ENCODE results near the gene LRRC36. TPM values are rescaled to one million over a fixed set of nuclear protein-coding genes. Genes with fewer than 3 reads are reported as not detected.

The LRRC36 gene
- total and polyA plus RNA-seq, 2 experiments from 2014 or later, result 1.2 TPM; not detected in 1

GRCh38 chr16:67389911-67390815 is 63.5 kb downstream of the LRRC36 start:
- no peaks in the 10 kb centered on the region; the same call in 2 of the 3 replicates for H3K36me3 Mint-ChIP-seq (ENCODE audit: low read depth)
- Histone ChIP-seq H3K4me1 (ENCODE audit: insufficient read depth) (peaks cover 27% of the 10 kb centered on the region; the same call in 1 of the 2 replicates), H3K27ac (ENCODE audit: low read depth) (no peak overlapping the region), H2AFZ (no peak overlapping the region), H3K4me3 (no peak overlapping the region), H3K27me3 (ENCODE audit: insufficient read depth) (peaks cover 35% of the 10 kb centered on the region), H3K36me3 (ENCODE audit: insufficient read depth) (no peaks in the 10 kb centered on the region), H4K20me1 (replicated peaks; ENCODE audit: insufficient read depth) (no peaks in the 10 kb centered on the region), H3K9me2 (ENCODE audit: insufficient read depth) (no peaks in the 10 kb centered on the region), H3F3A (replicated peaks; ENCODE audit: low read depth) (0 out of 2 replicates have a peak, but pooled peaks cover 3% of the 10 kb centered on the region), H3K4me2 (no peak overlapping the region), H3K79me2 (replicated peaks; ENCODE audit: insufficient read depth) (no peaks in the 10 kb centered on the region)
- H3K4me3 Mint-ChIP-seq, result no peak overlapping the region
- H3K4me1 Mint-ChIP-seq, result peaks cover 26% of the 10 kb centered on the region
- no peaks in the 10 kb centered on the region for H3K9me3 Mint-ChIP-seq
- no peak for TF ChIP-seq STAT1 (IDR thresholded peaks at IDR 0.05; ENCODE audit: unreplicated experiment)
- TF ChIP-seq, protein P1, sequence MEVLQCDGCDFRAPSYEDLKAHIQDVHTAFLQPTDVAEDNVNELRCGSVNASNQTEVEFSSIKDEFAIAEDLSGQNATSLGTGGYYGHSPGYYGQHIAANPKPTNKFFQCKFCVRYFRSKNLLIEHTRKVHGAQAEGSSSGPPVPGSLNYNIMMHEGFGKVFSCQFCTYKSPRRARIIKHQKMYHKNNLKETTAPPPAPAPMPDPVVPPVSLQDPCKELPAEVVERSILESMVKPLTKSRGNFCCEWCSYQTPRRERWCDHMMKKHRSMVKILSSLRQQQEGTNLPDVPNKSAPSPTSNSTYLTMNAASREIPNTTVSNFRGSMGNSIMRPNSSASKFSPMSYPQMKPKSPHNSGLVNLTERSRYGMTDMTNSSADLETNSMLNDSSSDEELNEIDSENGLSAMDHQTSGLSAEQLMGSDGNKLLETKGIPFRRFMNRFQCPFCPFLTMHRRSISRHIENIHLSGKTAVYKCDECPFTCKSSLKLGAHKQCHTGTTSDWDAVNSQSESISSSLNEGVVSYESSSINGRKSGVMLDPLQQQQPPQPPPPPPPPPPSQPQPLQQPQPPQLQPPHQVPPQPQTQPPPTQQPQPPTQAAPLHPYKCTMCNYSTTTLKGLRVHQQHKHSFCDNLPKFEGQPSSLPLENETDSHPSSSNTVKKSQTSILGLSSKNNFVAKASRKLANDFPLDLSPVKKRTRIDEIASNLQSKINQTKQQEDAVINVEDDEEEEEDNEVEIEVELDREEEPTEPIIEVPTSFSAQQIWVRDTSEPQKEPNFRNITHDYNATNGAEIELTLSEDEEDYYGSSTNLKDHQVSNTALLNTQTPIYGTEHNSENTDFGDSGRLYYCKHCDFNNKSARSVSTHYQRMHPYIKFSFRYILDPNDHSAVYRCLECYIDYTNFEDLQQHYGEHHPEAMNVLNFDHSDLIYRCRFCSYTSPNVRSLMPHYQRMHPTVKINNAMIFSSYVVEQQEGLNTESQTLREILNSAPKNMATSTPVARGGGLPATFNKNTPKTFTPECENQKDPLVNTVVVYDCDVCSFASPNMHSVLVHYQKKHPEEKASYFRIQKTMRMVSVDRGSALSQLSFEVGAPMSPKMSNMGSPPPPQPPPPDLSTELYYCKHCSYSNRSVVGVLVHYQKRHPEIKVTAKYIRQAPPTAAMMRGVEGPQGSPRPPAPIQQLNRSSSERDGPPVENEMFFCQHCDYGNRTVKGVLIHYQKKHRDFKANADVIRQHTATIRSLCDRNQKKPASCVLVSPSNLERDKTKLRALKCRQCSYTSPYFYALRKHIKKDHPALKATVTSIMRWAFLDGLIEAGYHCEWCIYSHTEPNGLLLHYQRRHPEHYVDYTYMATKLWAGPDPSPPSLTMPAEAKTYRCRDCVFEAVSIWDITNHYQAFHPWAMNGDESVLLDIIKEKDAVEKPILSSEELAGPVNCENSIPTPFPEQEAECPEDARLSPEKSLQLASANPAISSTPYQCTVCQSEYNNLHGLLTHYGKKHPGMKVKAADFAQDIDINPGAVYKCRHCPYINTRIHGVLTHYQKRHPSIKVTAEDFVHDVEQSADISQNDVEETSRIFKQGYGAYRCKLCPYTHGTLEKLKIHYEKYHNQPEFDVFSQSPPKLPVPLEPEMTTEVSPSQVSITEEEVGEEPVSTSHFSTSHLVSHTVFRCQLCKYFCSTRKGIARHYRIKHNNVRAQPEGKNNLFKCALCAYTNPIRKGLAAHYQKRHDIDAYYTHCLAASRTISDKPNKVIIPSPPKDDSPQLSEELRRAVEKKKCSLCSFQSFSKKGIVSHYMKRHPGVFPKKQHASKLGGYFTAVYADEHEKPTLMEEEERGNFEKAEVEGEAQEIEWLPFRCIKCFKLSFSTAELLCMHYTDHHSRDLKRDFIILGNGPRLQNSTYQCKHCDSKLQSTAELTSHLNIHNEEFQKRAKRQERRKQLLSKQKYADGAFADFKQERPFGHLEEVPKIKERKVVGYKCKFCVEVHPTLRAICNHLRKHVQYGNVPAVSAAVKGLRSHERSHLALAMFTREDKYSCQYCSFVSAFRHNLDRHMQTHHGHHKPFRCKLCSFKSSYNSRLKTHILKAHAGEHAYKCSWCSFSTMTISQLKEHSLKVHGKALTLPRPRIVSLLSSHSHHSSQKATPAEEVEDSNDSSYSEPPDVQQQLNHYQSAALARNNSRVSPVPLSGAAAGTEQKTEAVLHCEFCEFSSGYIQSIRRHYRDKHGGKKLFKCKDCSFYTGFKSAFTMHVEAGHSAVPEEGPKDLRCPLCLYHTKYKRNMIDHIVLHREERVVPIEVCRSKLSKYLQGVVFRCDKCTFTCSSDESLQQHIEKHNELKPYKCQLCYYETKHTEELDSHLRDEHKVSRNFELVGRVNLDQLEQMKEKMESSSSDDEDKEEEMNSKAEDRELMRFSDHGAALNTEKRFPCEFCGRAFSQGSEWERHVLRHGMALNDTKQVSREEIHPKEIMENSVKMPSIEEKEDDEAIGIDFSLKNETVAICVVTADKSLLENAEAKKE (CRISPR knock-in tag; IDR thresholded peaks at IDR 0.05), result no peak
- no peak for TF ChIP-seq EZH2 (IDR thresholded peaks at IDR 0.05; ENCODE audit: low read depth, unreplicated experiment)
- TF ChIP-seq EZH2phosphoT487 (IDR thresholded peaks at IDR 0.05; ENCODE audit: unreplicated experiment), result no peak
- DNase-seq (ENCODE audit: low spot score) (no peak), ATAC-seq (no peak)
- peaks cover 47% of the 10 kb centered on the region for H3K27me3 Mint-ChIP-seq (ENCODE audit: insufficient read depth, low read depth, poor library complexity)
- no peak overlapping the region for H3K27ac Mint-ChIP-seq
